A549 (cell line): Measurements from ENCODE around the gene AIP. TPM values are rescaled to one million over a fixed set of nuclear protein-coding genes. Genes with fewer than 3 reads are reported as not detected.

ENCODE experiments used
- ATAC-seq, 2 experiments: fragments of 200-7000 bp in 1 of 2; fragments of >200 bp in 1 of 2; cut with Nextera tagmentation in 1 of 2; cut with Tn5 transposase in 1 of 2; 3 replicates each; pipeline versions ENCODE4 v1.8.0 to v1.9.1; 2018 to 2020; ENCODE audit warnings: mild to moderate bottlenecking in 1 of 2, moderate library complexity in 1 of 2
- CTCF ChIA-PET: fragments of 300-600 bp; sonication (Branson Sonifier 250); formaldehyde crosslinking; extraction: SDS; loops from one replicate; lab custom pipeline; 2021; ENCODE audit warnings: antibody characterized with exemption, inconsistent platforms; lab: Yijun Ruan, JAX
- POLR2A ChIA-PET: fragments of 350-600 bp; formaldehyde crosslinking; extraction: SDS; loops from one replicate; lab custom pipeline; 2021; ENCODE audit warnings: antibody characterized with exemption, inconsistent platforms; lab: Yijun Ruan, JAX
- DNase-seq, 2 experiments: peaks; one replicate each; pipeline versions ENCODE4 v3.0.0 to v3.0.0-alpha.2; 2011 to 2016; ENCODE audit warnings: low read depth in 1 of 2, low spot score in 1 of 2
- FAIRE-seq: peaks from 2 replicates; lab custom pipeline; 2011; peaks lifted over from hg19 to GRCh38; lab: Jason Lieb, UNC
- H3K27ac ChIP-seq, 2 experiments: fragments of >200 bp; sonication (Bioruptor Twin); formaldehyde crosslinking; 3 replicates each; pipeline ENCODE4 v1.5.1; 2016 to 2017
- H3K4me1 ChIP-seq: fragments of >200 bp; sonication (Bioruptor Twin); formaldehyde crosslinking; 3 replicates; pipeline ENCODE4 v1.6.1; 2016
- H3K4me2 ChIP-seq: fragments of >200 bp; sonication (Bioruptor Twin); formaldehyde crosslinking; 3 replicates; pipeline ENCODE4 v1.6.1; 2016
- H3K4me3 ChIP-seq: fragments of >200 bp; sonication (Bioruptor Twin); formaldehyde crosslinking; 3 replicates; pipeline ENCODE4 v1.5.1; 2016
- H3K9me3 ChIP-seq: fragments of >200 bp; sonication (Bioruptor Twin); formaldehyde crosslinking; 3 replicates; pipeline ENCODE4 v1.6.1; 2016
- BHLHE40 ChIP-seq: IDR thresholded peaks from 2 replicates; pipeline ENCODE4 v1.6.1; 2012; ENCODE audit warnings: low read depth, low read length, inconsistent platforms
- CBX8 ChIP-seq: fragments of 200-600 bp; sonication (generic); IDR thresholded peaks from 2 replicates; pipeline ENCODE4 v1.6.1; 2016
- CHD2 ChIP-seq: fragments of 150-350 bp; IDR thresholded peaks from 2 replicates; pipeline ENCODE4 v1.6.1; 2014; ENCODE audit warnings: low read length; ENCODE audit not compliant: partially characterized antibody
- EHF ChIP-seq: fragments of 250-450 bp; sonication (Bioruptor Pico); IDR thresholded peaks from 2 replicates; pipeline ENCODE4 v1.5.0; 2020; ENCODE audit warnings: mild to moderate bottlenecking
- EHMT2 ChIP-seq: fragments of 200-600 bp; sonication (generic); IDR thresholded peaks from 2 replicates; pipeline ENCODE4 v1.6.1; 2016; ENCODE audit warnings: antibody characterized with exemption, low read depth, mild to moderate bottlenecking, moderate library complexity
- GATA3 ChIP-seq: IDR thresholded peaks from 2 replicates; pipeline ENCODE4 v1.6.1; 2012; ENCODE audit warnings: borderline replicate concordance
- HOXA7 ChIP-seq: fragments of 250-450 bp; sonication (Bioruptor Pico); IDR thresholded peaks from 2 replicates; pipeline ENCODE4 v1.5.0; 2020; ENCODE audit warnings: mild to moderate bottlenecking, moderate library complexity
- HOXB13 ChIP-seq: fragments of 250-450 bp; sonication (Bioruptor Pico); IDR thresholded peaks from 2 replicates; pipeline ENCODE4 v1.5.0; 2020; ENCODE audit warnings: low read depth, mild to moderate bottlenecking, moderate library complexity
- JUN ChIP-seq, 2 experiments: fragments of >200 bp; sonication (Bioruptor Twin); formaldehyde crosslinking; IDR thresholded peaks; 2 replicates in 1 of 2; 3 replicates in 1 of 2; pipeline ENCODE4 v1.6.1; 2016 to 2017
- MAFK ChIP-seq: fragments of 450-650 bp; IDR thresholded peaks from 2 replicates; pipeline ENCODE4 v1.6.1; 2014; ENCODE audit not compliant: partially characterized antibody
- MAZ ChIP-seq: fragments of 150-350 bp; IDR thresholded peaks from 2 replicates; pipeline ENCODE4 v1.6.1; 2014; ENCODE audit warnings: antibody characterized with exemption, low read depth, low read length, borderline replicate concordance
- NFE2L2 ChIP-seq: fragments of 150-350 bp; conservative IDR thresholded peaks from 2 replicates; pipeline ENCODE4 v1.6.1; 2014; ENCODE audit warnings: low read length
- NPAS2 ChIP-seq: fragments of 250-450 bp; sonication (Bioruptor Pico); IDR thresholded peaks from 2 replicates; pipeline ENCODE4 v1.8.0; 2022; ENCODE audit warnings: mild to moderate bottlenecking, moderate library complexity, borderline replicate concordance
- NR3C1 ChIP-seq: fragments of >200 bp; sonication (Bioruptor Twin); formaldehyde crosslinking; IDR thresholded peaks from 3 replicates; pipeline ENCODE4 v1.6.1; 2017
- RAD21 ChIP-seq, 2 experiments: fragments of >200 bp in 1 of 2; sonication (Bioruptor Twin) in 1 of 2; formaldehyde crosslinking in 1 of 2; IDR thresholded peaks in 1 of 2; conservative IDR thresholded peaks in 1 of 2; 2 replicates in 1 of 2; 3 replicates in 1 of 2; pipeline ENCODE4 v1.6.1; 2012 to 2018; ENCODE audit warnings: inconsistent platforms in 1 of 2
- WGBS: methylation state at CpG from one replicate; pipeline ENCODE4 v1.1.6; 2017; ENCODE audit errors: missing lambda C conversion rate; 5-methylcytosine and 5-hydroxymethylcytosine counted together
- polyA plus RNA-seq, 4 experiments: library from polyadenylated mRNA; depleted of rRNA in 3 of 4; stranded (reverse); fragments of >200 nt; fragmentation: RNase III in 1 of 4; extraction: RNeasy Plus Mini Kit Qiagen cat#74134 plus additional on column Dnase treatment in 1 of 4; gene quantifications; 2 replicates in 3 of 4; 3 replicates in 1 of 4; pipeline ENCODE4 v1.2.3, GENCODE V29; 2011 to 2017
- TF ChIP-seq, protein P1 (sequence below): IDR thresholded peaks from 2 replicates; pipeline ENCODE4 v1.6.1; 2012
- TF ChIP-seq, protein P2 (sequence below): fragments of >200 bp; sonication (Bioruptor Twin); formaldehyde crosslinking; IDR thresholded peaks from 3 replicates; pipeline ENCODE4 v1.5.1; 2016
- TF ChIP-seq, protein P3 (sequence below): fragments of 250-450 bp; sonication (Bioruptor Pico); IDR thresholded peaks from 2 replicates; pipeline ENCODE4 v1.5.0; 2021; ENCODE audit warnings: mild to moderate bottlenecking, moderate library complexity, borderline replicate concordance
- TF ChIP-seq, protein P4 (sequence below): IDR thresholded peaks from 2 replicates; pipeline ENCODE4 v1.6.1; 2012

AIP gene
- polyA plus RNA-seq, 2 of the 4 experiments (the other 2 are of a cell fraction): 50.8 to 68.8 TPM

DNA sequence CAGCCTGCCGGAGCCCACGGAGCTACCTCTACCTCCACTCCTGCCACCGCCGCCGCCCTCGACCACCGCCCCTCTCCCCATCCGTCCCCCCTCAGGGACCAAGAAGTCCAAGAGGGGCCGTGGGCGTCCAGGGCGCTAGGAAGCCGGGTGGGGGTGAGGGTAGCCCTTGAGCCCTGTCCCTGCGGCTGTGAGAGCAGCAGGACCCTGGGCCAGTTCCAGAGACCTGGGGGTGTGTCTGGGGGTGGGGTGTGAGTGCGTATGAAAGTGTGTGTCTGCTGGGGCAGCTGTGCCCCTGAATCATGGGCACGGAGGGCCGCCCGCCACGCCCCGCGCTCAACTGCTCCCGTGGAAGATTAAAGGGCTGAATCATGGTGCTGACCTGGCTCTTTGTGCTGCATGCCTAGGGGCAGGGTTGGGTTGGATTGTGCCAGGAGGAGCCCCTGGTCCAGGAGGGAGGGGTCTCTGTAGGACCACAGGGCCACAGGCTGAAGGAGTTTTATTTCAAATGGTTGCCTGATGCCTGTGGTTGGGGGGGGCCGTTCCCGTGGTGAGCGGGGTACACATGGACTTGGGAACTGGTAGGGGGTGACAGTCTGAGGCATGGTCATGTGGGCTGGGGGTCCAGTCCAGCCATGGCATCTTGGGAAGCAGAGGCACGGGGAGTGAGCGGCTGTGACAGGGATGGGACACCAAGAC is 47.6 kb upstream of the AIP start:
- POLR2A ChIA-PET: no interaction called here
- Histone ChIP-seq H3K9me3 (no peaks in the 10 kb centered on the region), H3K4me2 (no peak overlapping the region), H3K27ac (0 out of 6 replicates have a peak overlapping the region, but pooled peaks of 1 of the 2 experiments have one; percentile 4), H3K4me3 (no peak overlapping the region), H3K4me1 (peaks cover 15% of the 10 kb centered on the region; the same call in 1 of the 3 replicates)
- DNase-seq (no peak), ATAC-seq (no peak), FAIRE-seq (no peak)
- TF ChIP-seq JUN (IDR thresholded peaks at IDR 0.05) (no peak), MAFK (peak; percentile 15)
- CTCF ChIA-PET: interaction anchor here (1.7 kb wide), 1 partner anchor 17 kb away, joined by 4 read pairs; the partner anchor contains the start of gene GPR152
- 89% methylated on average over 17 of the region's 26 CpGs for WGBS

DNA sequence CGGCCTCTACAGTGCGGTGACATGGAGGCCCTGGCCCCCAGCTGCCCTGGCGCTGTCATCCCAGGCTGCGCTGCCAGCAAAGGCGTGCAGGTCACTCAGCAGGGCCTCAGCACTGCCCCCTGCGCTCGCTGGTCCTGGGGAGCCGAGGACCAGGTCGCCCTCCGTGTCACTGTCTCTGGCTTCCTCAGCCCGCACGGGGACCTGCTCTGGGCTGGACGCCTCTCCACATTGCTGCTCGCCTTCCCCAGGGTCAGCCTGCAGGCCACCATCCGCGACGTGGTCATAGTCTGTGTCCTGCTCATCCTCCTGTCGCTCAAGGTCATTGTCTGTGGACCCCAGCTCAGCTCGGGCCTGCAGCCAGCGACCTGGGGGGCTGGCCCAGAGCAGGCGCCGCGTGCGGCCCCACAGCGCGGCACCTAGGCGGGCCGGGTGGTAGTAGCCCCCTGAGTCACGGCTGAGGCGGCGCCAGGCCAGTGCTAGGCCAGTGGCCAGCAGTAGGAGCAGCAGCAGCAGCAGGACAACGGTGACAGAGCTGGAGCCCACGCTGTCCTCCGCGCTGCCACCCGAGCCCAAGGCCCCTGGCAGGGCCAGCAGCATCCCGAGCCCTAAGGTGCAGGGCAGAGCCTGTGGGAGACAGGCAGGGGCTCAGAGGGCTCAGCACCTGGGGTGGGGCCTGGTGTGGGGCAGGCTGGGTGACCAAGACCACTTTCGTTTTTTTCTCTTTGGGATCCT is 46.9 kb upstream of the AIP start:
- H3K27ac ChIP-seq: 0 out of 6 replicates have a peak overlapping the region, but pooled peaks of 1 of the 2 experiments have one; percentile 6
- H3K4me1 ChIP-seq: peaks cover 15% of the 10 kb centered on the region; the same call in 1 of the 3 replicates
- ChIA-PET CTCF (interaction anchor here (0.6 kb wide), 2 partner anchors 39 to 836 kb away, joined by 3 to 4 read pairs; partner anchors contain the start of gene C11orf24), POLR2A (no interaction called here)
- no peak overlapping the region for H3K4me3 ChIP-seq
- ATAC-seq (no peak; a peak in 1 of 6 replicates), DNase-seq (no peak), FAIRE-seq (no peak)
- WGBS: 95% methylated on average over 29 of the region's 38 CpGs
- H3K4me2 ChIP-seq: no peak overlapping the region
- TF ChIP-seq NR3C1: no peak
- TF ChIP-seq, protein P1, sequence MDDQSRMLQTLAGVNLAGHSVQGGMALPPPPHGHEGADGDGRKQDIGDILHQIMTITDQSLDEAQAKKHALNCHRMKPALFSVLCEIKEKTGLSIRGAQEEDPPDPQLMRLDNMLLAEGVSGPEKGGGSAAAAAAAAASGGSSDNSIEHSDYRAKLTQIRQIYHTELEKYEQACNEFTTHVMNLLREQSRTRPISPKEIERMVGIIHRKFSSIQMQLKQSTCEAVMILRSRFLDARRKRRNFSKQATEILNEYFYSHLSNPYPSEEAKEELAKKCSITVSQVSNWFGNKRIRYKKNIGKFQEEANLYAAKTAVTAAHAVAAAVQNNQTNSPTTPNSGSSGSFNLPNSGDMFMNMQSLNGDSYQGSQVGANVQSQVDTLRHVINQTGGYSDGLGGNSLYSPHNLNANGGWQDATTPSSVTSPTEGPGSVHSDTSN: peak; percentile 6; the same call in 1 of the 2 replicates
- TF ChIP-seq CBX8: no peak
- no peaks in the 10 kb centered on the region for H3K9me3 ChIP-seq

DNA sequence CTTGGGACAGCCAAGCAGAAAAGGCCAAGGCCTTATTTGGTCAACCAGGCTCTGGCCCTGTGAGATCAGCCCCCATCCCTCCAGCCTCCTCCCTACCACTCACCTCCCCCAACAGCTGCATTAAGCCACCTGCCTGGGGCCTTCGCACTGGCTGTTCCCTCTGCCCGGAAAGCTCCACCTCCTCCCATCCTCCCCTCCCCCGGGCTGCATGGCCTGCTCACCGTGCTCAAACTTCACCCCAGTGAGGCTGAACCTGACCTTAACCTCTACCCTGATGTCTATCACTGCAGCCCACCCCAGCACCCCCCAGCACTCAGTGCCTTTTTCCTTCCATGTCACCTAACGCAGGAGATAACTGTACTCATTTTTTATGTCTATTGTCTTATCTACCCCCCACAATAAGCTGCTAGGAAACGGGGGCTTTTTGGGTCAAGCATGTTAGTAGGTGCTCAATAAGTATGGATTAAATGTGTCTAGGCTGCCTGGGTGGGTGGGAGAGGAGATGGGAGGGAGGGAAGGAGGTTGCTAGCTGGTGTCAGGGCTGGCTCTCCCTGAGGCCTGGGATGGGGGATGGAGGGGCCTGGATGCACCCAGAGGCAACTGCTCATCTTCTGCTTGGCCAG is 46.3 kb upstream of the AIP start:
- 64% methylated on average over 6 of the region's 6 CpGs for WGBS
- ChIA-PET CTCF (interaction anchor here (0.6 to 2.2 kb wide), 5 partner anchors 8 to 835 kb away, joined by 3 to 6 read pairs (median 6); partner anchors contain the start of genes C11orf24, PPP1CA and RPS6KB2), POLR2A (interaction anchor here (2.8 kb wide), 1 partner anchor 35 kb away, joined by 12 read pairs; the partner anchor contains the start of gene PPP1CA)
- TF ChIP-seq JUN (IDR thresholded peaks at IDR 0.05) (no peak), EHF (CRISPR knock-in tag) (no peak), NFE2L2 (no peak)
- DNase-seq (no peak), FAIRE-seq (no peak), ATAC-seq (peak; percentile 3 to 9; a peak in 1 of 6 replicates)
- no peaks in the 10 kb centered on the region for H3K9me3 ChIP-seq
- H3K4me2 ChIP-seq: no peak overlapping the region
- no peak overlapping the region for H3K4me3 ChIP-seq
- peaks cover 15% of the 10 kb centered on the region; the same call in 1 of the 3 replicates for H3K4me1 ChIP-seq
- H3K27ac ChIP-seq: no peak overlapping the region; a peak in 1 of 6 replicates

DNA sequence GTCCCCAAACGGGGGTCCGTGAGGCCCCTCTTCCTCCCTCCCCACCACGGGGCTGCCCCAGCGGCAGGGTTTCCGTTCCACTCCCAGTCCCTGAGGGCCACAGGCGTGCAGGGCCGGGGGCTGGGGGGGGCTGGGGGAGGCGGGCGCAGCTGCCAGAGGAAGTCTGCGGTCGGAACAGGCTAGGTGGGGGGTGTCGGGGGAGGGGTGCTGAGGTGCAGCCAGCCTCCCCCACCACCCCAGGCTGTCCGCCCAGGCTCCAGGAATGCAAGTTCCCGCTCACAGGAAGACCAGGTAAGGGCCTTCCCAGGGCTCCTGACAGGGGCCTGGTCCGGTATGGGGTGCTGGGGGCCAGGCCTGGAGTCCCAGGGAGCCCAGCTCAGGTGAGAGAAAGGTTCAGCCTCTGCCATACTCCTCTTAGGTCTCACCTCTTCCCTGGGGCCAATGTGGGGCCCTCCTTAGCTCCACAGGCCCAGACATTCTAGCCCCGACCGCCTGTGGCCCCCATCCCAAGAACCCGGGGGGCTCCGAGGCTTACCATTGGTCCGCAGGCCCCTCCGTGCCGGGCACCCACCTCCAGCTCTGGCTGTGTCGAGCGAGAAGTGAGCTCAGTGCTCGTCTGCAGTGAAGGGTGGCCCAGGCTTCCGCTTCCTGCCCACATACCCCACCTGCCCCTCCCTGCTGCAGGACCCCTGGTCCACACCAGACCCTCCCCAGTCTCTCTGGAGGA is 45.6 kb upstream of the AIP start, which contains the start of gene PTPRCAP:
PTPRCAP (minus strand) TSS at position 601 of the 727 bp plus-strand sequence; CDS start at position 538, 63 bp downstream.
- ChIA-PET CTCF (interaction anchor here (1.2 to 2.2 kb wide), 5 partner anchors 9 to 86 kb away, joined by 3 to 6 read pairs (median 6); partner anchors contain the start of genes GPR152, PPP1CA and RPS6KB2), POLR2A (interaction anchor here (2.8 kb wide), 1 partner anchor 36 kb away, joined by 12 read pairs; the partner anchor contains the start of gene PPP1CA)
- Histone ChIP-seq H3K4me2 (no peak within 1 kb of the TSS), H3K9me3 (no peaks in the 10 kb centered on the region), H3K27ac (no peak within 1 kb of the TSS; a peak in 1 of 6 replicates), H3K4me3 (no peak within 1 kb of the TSS)
- WGBS: 90% methylated on average over 16 of the region's 26 CpGs
- DNase-seq (no peak), FAIRE-seq (no peak), ATAC-seq (no peak)
- TF ChIP-seq, protein P2, sequence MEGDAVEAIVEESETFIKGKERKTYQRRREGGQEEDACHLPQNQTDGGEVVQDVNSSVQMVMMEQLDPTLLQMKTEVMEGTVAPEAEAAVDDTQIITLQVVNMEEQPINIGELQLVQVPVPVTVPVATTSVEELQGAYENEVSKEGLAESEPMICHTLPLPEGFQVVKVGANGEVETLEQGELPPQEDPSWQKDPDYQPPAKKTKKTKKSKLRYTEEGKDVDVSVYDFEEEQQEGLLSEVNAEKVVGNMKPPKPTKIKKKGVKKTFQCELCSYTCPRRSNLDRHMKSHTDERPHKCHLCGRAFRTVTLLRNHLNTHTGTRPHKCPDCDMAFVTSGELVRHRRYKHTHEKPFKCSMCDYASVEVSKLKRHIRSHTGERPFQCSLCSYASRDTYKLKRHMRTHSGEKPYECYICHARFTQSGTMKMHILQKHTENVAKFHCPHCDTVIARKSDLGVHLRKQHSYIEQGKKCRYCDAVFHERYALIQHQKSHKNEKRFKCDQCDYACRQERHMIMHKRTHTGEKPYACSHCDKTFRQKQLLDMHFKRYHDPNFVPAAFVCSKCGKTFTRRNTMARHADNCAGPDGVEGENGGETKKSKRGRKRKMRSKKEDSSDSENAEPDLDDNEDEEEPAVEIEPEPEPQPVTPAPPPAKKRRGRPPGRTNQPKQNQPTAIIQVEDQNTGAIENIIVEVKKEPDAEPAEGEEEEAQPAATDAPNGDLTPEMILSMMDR: no peak
- no peak for TF ChIP-seq RAD21 (conservative IDR thresholded peaks at IDR 0.05 in 1 of 2, IDR thresholded peaks at IDR 0.05 in 1 of 2)
- TF ChIP-seq MAFK: no peak
- no peak for TF ChIP-seq MAZ
- no peak for TF ChIP-seq HOXA7
- TF ChIP-seq CHD2: no peak
- TF ChIP-seq, protein P3, sequence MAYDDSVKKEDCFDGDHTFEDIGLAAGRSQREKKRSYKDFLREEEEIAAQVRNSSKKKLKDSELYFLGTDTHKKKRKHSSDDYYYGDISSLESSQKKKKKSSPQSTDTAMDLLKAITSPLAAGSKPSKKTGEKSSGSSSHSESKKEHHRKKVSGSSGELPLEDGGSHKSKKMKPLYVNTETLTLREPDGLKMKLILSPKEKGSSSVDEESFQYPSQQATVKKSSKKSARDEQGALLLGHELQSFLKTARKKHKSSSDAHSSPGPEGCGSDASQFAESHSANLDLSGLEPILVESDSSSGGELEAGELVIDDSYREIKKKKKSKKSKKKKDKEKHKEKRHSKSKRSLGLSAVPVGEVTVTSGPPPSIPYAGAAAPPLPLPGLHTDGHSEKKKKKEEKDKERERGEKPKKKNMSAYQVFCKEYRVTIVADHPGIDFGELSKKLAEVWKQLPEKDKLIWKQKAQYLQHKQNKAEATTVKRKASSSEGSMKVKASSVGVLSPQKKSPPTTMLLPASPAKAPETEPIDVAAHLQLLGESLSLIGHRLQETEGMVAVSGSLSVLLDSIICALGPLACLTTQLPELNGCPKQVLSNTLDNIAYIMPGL (CRISPR knock-in tag): no peak
- no peak for TF ChIP-seq NPAS2
- TF ChIP-seq BHLHE40: no peak
- TF ChIP-seq, protein P4, sequence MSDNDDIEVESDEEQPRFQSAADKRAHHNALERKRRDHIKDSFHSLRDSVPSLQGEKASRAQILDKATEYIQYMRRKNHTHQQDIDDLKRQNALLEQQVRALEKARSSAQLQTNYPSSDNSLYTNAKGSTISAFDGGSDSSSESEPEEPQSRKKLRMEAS: no peak
- TF ChIP-seq EHMT2: no peak
- TF ChIP-seq GATA3: no peak
- TF ChIP-seq HOXB13 (CRISPR knock-in tag): no peak
- TF ChIP-seq, all 56 proteins: peak for 0
- peaks cover 15% of the 10 kb centered on the region; the same call in 1 of the 3 replicates for H3K4me1 ChIP-seq
